Common myeloid progenitor, CD34-positive (primary cell): ENCODE results near the gene CDK19.
A peak's percentile ranks its signal among the peaks of the same experiment; 100 is the strongest.

ENCODE experiments used
- CTCF ChIA-PET: fragments of 350-600 bp; sonication (Branson Sonifier 250); formaldehyde crosslinking; loops from one replicate; lab custom pipeline; 2021; ENCODE audit warnings: antibody characterized with exemption; lab: Charles Lee
- POLR2A ChIA-PET: fragments of 350-600 bp; sonication (Branson Sonifier 250); formaldehyde crosslinking; loops from one replicate; lab custom pipeline; 2021; ENCODE audit warnings: antibody characterized with exemption; lab: Charles Lee
- DNase-seq, 3 donors: peaks; one replicate each; pipeline versions ENCODE4 v3.0.0 to v3.0.0-alpha.2; 2013
- H3K27ac ChIP-seq, 2 experiments: 1 replicate in 1 of 2; 2 replicates in 1 of 2; pipeline ENCODE4 v1.7.0; 2013; ENCODE audit warnings: inconsistent platforms in 2 of 2, low read length in 2 of 2, mild to moderate bottlenecking in 2 of 2, low read depth in 1 of 2, moderate library complexity in 1 of 2; ENCODE audit not compliant: severe bottlenecking in 2 of 2, insufficient read depth in 1 of 2, poor library complexity in 1 of 2
- H3K27me3 ChIP-seq, 5 experiments: replicated peaks in 2 of 5; 1 replicate in 3 of 5; 2 replicates in 2 of 5; pipeline versions ENCODE4 v1.6.1 to v1.7.0; 2013; ENCODE audit warnings: low read length in 4 of 5, mild to moderate bottlenecking in 2 of 5, moderate library complexity in 2 of 5, inconsistent platforms in 1 of 5; ENCODE audit not compliant: insufficient read depth in 5 of 5, control insufficient read depth in 4 of 5
- H3K36me3 ChIP-seq, 4 experiments: 1 replicate in 2 of 4; 2 replicates in 2 of 4; pipeline versions ENCODE4 v1.6.1 to v1.7.0; 2013; ENCODE audit warnings: low read length in 3 of 4, control low read depth in 1 of 4, mild to moderate bottlenecking in 1 of 4; ENCODE audit not compliant: control insufficient read depth in 4 of 4, insufficient read depth in 4 of 4
- H3K4me1 ChIP-seq, 4 experiments: 1 replicate in 3 of 4; 2 replicates in 1 of 4; pipeline versions ENCODE4 v1.6.1 to v1.7.1; 2013; ENCODE audit warnings: low read length in 3 of 4, mild to moderate bottlenecking in 3 of 4, control low read depth in 1 of 4, inconsistent platforms in 1 of 4, moderate library complexity in 1 of 4; ENCODE audit not compliant: control insufficient read depth in 4 of 4, insufficient read depth in 4 of 4; ENCODE audit errors: control extremely low read depth in 1 of 4
- H3K4me3 ChIP-seq, 7 experiments: 1 replicate in 4 of 7; 2 replicates in 3 of 7; pipeline versions ENCODE4 v1.5.1 to v1.7.0; 2013; ENCODE audit warnings: mild to moderate bottlenecking in 7 of 7, low read length in 6 of 7, moderate library complexity in 6 of 7, inconsistent platforms in 2 of 7, low read depth in 2 of 7, control low read depth in 1 of 7; ENCODE audit not compliant: insufficient read depth in 4 of 7, control insufficient read depth in 1 of 7; ENCODE audit errors: extremely low read depth in 1 of 7
- H3K9me3 ChIP-seq, 5 experiments: 1 replicate in 4 of 5; 2 replicates in 1 of 5; pipeline versions ENCODE4 v1.6.1 to v1.7.1; 2013; ENCODE audit warnings: low read length in 4 of 5, mild to moderate bottlenecking in 2 of 5, inconsistent platforms in 1 of 5, low read depth in 1 of 5, moderate library complexity in 1 of 5; ENCODE audit not compliant: control insufficient read depth in 4 of 5, insufficient read depth in 2 of 5; ENCODE audit errors: control extremely low read depth in 1 of 5
- WGBS: methylation state at CpG from one replicate; pipeline ENCODE4 v1.1.5; 2013; ENCODE audit not compliant: insufficient coverage; 5-methylcytosine and 5-hydroxymethylcytosine counted together

The CDK19 gene

GRCh38 chr6:110596354-110596753 lies 218.9 kb downstream of the CDK19 start:
- ChIA-PET POLR2A (no interaction called here), CTCF (no interaction called here)
- no peak for DNase-seq
- Histone ChIP-seq H3K27ac (no peak overlapping the region), H3K4me3 (no peak overlapping the region), H3K9me3 (peaks cover 1 to 10% (median 5%) of the 10 kb centered on the region in 5 experiments), H3K36me3 (peaks cover 0 to 2% (median 0%) of the 10 kb centered on the region in 4 experiments), H3K4me1 (no peaks in the 10 kb centered on the region), H3K27me3 (no peaks in the 10 kb centered on the region)
- 100% methylated on average over 1 of the region's 3 CpGs for WGBS

- H3K4me1 ChIP-seq, result peaks cover 0 to 4% (median 0%) of the 10 kb centered on the region in 4 experiments
- CTCF ChIA-PET, result interaction anchor here (0.8 kb wide), 1 partner anchor 24 kb away, joined by 3 read pairs; no protein-coding TSS in a partner anchor
- no peak for DNase-seq
- WGBS, result 84% methylated on average over 2 of the region's 2 CpGs
- H3K9me3 ChIP-seq, result peaks cover 1 to 13% (median 5%) of the 10 kb centered on the region in 5 experiments
- peaks cover 0 to 2% (median 0%) of the 10 kb centered on the region in 4 experiments for H3K36me3 ChIP-seq
- no peak overlapping the region for H3K4me3 ChIP-seq
- H3K27me3 ChIP-seq, result no peaks in the 10 kb centered on the region
- POLR2A ChIA-PET, result no interaction called here
- H3K27ac ChIP-seq, result no peak overlapping the region
These were observed 220.2 kb downstream of the CDK19 start for GRCh38 chr6:110595112-110595511.

- ChIA-PET POLR2A (no interaction called here), CTCF (interaction anchor here (1.1 kb wide), 1 partner anchor 56 kb away, joined by 3 read pairs; no protein-coding TSS in a partner anchor)
- H3K4me1 ChIP-seq, result peaks cover 0 to 4% (median 1%) of the 10 kb centered on the region in 4 experiments
- DNase-seq, result no peak
- peaks cover 1 to 16% (median 5%) of the 10 kb centered on the region in 5 experiments for H3K9me3 ChIP-seq
- 100% methylated on average over 1 of the region's 1 CpG for WGBS
- H3K4me3 ChIP-seq, result no peak overlapping the region
- H3K27ac ChIP-seq, result no peak overlapping the region
- H3K27me3 ChIP-seq, result no peaks in the 10 kb centered on the region
- H3K36me3 ChIP-seq, result peaks cover 0 to 2% (median 0%) of the 10 kb centered on the region in 4 experiments
These were observed 221.6 kb downstream of the CDK19 start for GRCh38 chr6:110593637-110594036.

DNA sequence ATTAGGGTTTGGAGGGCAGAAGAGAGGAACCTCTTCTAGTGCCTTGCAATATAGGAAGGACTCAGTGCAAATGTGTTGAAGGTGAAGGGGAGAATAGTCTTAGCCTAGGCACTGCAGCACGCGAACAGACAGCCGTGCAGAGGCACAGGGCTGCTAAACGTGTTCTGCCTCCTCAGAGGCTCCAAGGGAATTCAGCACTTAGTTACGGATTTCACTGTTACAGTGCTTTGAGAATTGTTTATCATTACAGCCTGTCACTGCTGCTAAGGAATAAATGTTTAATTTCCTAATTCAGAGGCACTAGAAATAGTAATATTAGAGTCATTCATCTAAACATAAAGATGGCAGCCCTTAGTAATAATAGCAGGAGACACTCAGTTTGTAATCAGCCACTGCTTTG lies 222.5 kb downstream of the CDK19 start:
- ChIA-PET POLR2A (no interaction called here), CTCF (interaction anchor here (1.1 kb wide), 1 partner anchor 55 kb away, joined by 3 read pairs; no protein-coding TSS in a partner anchor)
- H3K4me3 ChIP-seq, result no peak overlapping the region

DNA sequence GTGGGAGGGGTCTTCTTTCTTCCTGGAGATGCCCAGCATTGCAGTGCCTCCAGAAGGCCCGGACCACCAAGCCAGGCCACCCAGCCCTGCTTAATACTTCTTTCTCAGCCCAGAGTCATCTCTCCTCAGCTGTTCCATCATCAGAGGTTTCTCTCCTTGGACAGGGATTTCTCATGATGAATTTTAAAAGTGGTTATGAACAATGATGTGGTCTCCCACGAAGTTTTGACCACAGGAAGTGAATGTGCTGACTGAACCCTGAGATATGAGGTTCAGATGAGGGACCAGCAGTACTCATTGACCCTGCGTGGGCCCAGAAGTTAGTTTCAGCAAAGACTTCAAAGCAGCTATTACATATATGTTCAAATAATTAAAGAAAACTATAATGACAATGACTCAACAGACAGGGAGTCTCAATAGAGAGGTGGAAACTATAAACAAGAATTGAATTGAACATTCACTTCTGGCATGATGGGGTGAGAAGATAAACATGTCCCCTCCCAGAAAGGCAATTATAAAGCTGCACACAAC lies 224.4 kb downstream of the CDK19 start:
- 0% methylated on average over 1 of the region's 3 CpGs for WGBS
- CTCF ChIA-PET, result interaction anchor here (0.6 to 0.9 kb wide), 2 partner anchors 19 to 982 kb away, joined by 3 read pairs; no protein-coding TSS in a partner anchor
- POLR2A ChIA-PET, result no interaction called here
- Histone ChIP-seq H3K36me3 (no peaks in the 10 kb centered on the region), H3K27me3 (no peaks in the 10 kb centered on the region), H3K27ac (no peak overlapping the region), H3K9me3 (peaks cover 1 to 16% (median 5%) of the 10 kb centered on the region in 5 experiments), H3K4me3 (no peak overlapping the region), H3K4me1 (peaks cover 0 to 4% (median 1%) of the 10 kb centered on the region in 4 experiments)
- no peak for DNase-seq

More for the DNA sequence above, 222.5 kb downstream of the CDK19 start:
- peaks cover 0 to 4% (median 1%) of the 10 kb centered on the region in 4 experiments for H3K4me1 ChIP-seq
- no peaks in the 10 kb centered on the region for H3K36me3 ChIP-seq
- no peaks in the 10 kb centered on the region for H3K27me3 ChIP-seq
- DNase-seq, result no peak
- no peak overlapping the region for H3K27ac ChIP-seq
- peaks cover 1 to 16% (median 5%) of the 10 kb centered on the region in 5 experiments for H3K9me3 ChIP-seq
- 96% methylated on average over 5 of the region's 5 CpGs for WGBS

DNA sequence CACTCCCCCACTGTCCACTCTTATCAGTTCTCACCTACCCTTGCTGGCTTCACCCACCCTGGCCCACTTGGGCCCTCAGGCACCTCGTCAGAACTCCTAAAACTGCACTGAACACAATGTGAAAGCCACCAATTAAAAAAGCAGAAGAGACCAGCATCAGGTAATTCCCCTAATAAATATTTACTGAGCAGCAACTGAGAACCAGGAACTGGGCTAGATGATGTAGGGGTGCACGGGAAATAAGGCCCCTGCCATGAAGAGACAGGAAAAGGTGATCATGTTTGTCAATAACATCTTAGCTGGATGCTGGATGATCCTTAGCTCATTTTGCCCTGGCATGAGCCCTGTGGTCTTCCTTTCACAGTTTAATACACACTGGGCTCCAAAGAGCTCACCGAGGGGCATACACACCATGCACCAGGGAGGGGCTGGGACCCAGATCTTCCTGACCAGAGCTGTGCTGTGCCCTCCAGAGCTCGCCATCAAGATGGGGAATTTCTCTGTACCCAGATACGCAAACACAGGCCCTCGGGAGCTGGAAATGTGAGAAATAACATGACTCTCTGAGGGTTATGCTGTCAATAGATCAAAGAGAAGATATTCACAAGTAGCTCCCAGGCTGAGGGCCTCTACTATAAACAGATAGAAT lies 225.3 kb downstream of the CDK19 start:
- H3K4me1 ChIP-seq, result peaks cover 0 to 4% (median 1%) of the 10 kb centered on the region in 4 experiments
- 79% methylated on average over 5 of the region's 6 CpGs for WGBS
- ChIA-PET POLR2A (no interaction called here), CTCF (interaction anchor here (0.9 kb wide), 1 partner anchor 20 kb away, joined by 3 read pairs; no protein-coding TSS in a partner anchor)
- peak in 2 of 3 donors; percentile 50 to 54 for DNase-seq
- H3K9me3 ChIP-seq, result peaks cover 0 to 16% (median 4%) of the 10 kb centered on the region in 5 experiments
- H3K27ac ChIP-seq, result no peak overlapping the region
- H3K36me3 ChIP-seq, result no peaks in the 10 kb centered on the region
- H3K27me3 ChIP-seq, result no peaks in the 10 kb centered on the region
- H3K4me3 ChIP-seq, result no peak overlapping the region

- Histone ChIP-seq H3K27me3 (no peaks in the 10 kb centered on the region), H3K36me3 (no peaks in the 10 kb centered on the region), H3K4me1 (peaks cover 0 to 4% (median 1%) of the 10 kb centered on the region in 4 experiments), H3K27ac (no peak overlapping the region), H3K4me3 (no peak overlapping the region), H3K9me3 (peaks cover 0 to 7% (median 0%) of the 10 kb centered on the region in 5 experiments)
- ChIA-PET POLR2A (no interaction called here), CTCF (interaction anchor here (1.3 kb wide), 1 partner anchor 14 kb away, joined by 3 read pairs; no protein-coding TSS in a partner anchor)
- DNase-seq, result no peak
- 100% methylated on average over 1 of the region's 2 CpGs for WGBS
These were observed 227.9 kb downstream of the CDK19 start for GRCh38 chr6:110587328-110587727.
